ENCODE data around the gene SRXN1. TPM values are rescaled to one million over a fixed set of nuclear protein-coding genes. Genes with fewer than 3 reads are reported as not detected.

The SRXN1 gene
- total RNA-seq, 2 experiments from 2014 or later: 16.9 to 17.1 TPM

DNA sequence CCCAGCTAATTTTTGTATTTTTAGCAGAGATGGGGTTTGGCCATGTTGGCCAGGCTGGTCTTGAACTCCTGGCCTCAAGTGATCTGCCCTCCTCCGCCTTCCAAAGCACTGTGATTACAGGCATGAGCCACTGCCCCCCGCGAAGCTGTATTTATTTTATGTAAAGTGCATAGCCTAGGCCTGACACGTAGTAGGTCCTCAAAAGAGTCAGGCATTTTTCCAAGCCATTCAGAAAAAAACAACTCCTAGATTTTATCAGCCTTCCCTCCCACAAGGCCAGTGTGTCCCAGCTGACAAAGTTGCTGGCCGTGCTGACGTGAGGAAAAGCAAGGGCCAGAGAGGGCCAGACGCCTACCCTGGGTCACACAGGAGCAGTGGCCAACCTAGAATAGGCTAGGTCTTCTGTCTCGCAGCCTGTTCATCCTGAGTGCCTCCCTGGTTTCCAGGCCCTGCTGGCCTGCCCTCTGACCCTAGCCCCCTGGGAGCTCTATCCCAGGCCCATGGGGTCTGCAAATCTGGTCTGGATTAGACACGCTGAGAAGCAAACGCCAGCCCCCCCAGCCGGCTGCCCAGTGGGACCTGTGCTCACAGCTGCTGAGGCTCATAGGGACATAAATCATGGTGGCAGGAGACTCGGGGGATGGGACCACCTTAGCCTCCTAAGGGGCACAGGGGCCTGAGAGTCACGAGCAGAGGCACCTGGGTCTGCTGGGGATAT lies 54.7 kb downstream of the SRXN1 start:
- no peak for DNase-seq
- H3K27me3 Mint-ChIP-seq: peaks cover 1% of the 10 kb centered on the region
- H3K27ac Mint-ChIP-seq: no peak overlapping the region
- no peaks in the 10 kb centered on the region for H3K4me1 Mint-ChIP-seq
- no peaks in the 10 kb centered on the region for H3K36me3 Mint-ChIP-seq (ENCODE audit: low read depth)
- no peaks in the 10 kb centered on the region for H3K9me3 Mint-ChIP-seq
- no peak overlapping the region for H3K4me3 Mint-ChIP-seq
- ChIA-PET CTCF (interaction anchor here (1.6 kb wide), 1 partner anchor 47 kb away, joined by 4 read pairs; no protein-coding TSS in a partner anchor), POLR2A (no interaction called here)

DNA sequence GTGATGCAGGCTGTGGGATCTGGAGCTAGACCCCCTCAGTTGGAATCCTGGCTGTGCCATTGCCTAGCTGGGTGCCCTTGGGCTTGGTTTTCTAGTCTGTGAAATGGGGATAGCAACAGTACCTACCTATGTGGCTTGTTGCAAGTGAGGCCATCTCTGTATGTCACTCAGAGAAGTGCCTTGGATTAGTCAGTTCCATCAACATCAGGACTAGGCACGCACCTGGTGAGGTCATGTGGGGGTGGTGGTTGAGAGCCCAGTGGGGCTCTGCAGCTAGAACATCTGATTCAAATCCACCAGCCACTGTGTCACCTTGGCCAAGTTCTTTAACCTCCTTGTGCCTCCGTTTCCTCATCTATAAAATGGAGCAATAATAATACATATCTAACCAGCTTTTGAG lies 55.4 kb downstream of the SRXN1 start:
- POLR2A ChIA-PET: no interaction called here
- H3K36me3 Mint-ChIP-seq (ENCODE audit: low read depth): no peaks in the 10 kb centered on the region
- no peaks in the 10 kb centered on the region for H3K4me1 Mint-ChIP-seq
- H3K27me3 Mint-ChIP-seq: peaks cover 3% of the 10 kb centered on the region
- H3K4me3 Mint-ChIP-seq: no peak overlapping the region
- H3K27ac Mint-ChIP-seq: no peak overlapping the region
- CTCF ChIA-PET: interaction anchor here (1.6 kb wide), 1 partner anchor 48 kb away, joined by 4 read pairs; no protein-coding TSS in a partner anchor
- no peak for DNase-seq
- no peaks in the 10 kb centered on the region for H3K9me3 Mint-ChIP-seq

Other genes with a start within 250 kb of the SRXN1 start
- 100 to 1,000 TPM; 133 to 146 TPM for gene RBCK1, start 244.9 kb downstream of the SRXN1 start, total RNA-seq
- gene TBC1D20, start 190.7 kb downstream of the SRXN1 start, total RNA-seq: 10 to 100 TPM; 27.0 to 28.1 TPM
- 100 to 1,000 TPM; 101 to 111 TPM for gene CSNK2A1, start 109.4 kb downstream of the SRXN1 start, total RNA-seq
- gene TCF15, start 42.9 kb downstream of the SRXN1 start, total RNA-seq: not detected
- not detected for gene SCRT2, start 22.6 kb upstream of the SRXN1 start, total RNA-seq
- gene SLC52A3, start 115.3 kb upstream of the SRXN1 start, total RNA-seq: not detected
- gene FAM110A, start 180.5 kb upstream of the SRXN1 start, total RNA-seq: 10 to 100 TPM; 34.7 to 35.9 TPM

Measured in activated CD4-positive, alpha-beta memory T cell treated with anti-CD3 and anti-CD28 coated beads, Interleukin-2, amount 10 ng/mL, durations not matched to agents 7 days and 5 days (primary cell).